Prostate gland (tissue), 2 donors: ENCODE data around the gene SNX17. TPM values are rescaled to one million over a fixed set of nuclear protein-coding genes. Genes with fewer than 3 reads are reported as not detected.
A peak's percentile ranks its signal among the peaks of the same experiment; 100 is the strongest.

Experiments
- DNase-seq: peaks from one replicate; pipeline ENCODE4 v3.0.0-alpha.2; 2019; ENCODE audit warnings: low spot score
- H3K27ac ChIP-seq, 2 donors: fragments of 200-600 bp; sonication (generic); 2 replicates each; pipeline ENCODE4 v1.5.1; 2017 to 2019
- H3K27me3 ChIP-seq: fragments of 200-600 bp; sonication (generic); replicated peaks from 2 replicates; pipeline ENCODE4 v1.5.1; 2019; ENCODE audit not compliant: insufficient read depth
- H3K36me3 ChIP-seq, 2 donors: fragments of 200-600 bp; sonication (generic); 1 replicate in 1 of 2; 2 replicates in 1 of 2; pipeline versions ENCODE4 v1.5.1 to v1.8.1; 2017 to 2019
- H3K4me1 ChIP-seq: fragments of 200-600 bp; sonication (generic); replicated peaks from 2 replicates; pipeline ENCODE4 v1.5.1; 2019
- H3K4me3 ChIP-seq, 2 donors: fragments of 200-600 bp; sonication (generic); 2 replicates each; pipeline ENCODE4 v1.5.1; 2017 to 2019
- H3K9me3 ChIP-seq: fragments of 200-600 bp; sonication (generic); 2 replicates; pipeline ENCODE4 v1.5.1; 2017
- CTCF ChIP-seq, 4 experiments: fragments of 200-600 bp in 2 of 4; fragments of 450-650 bp in 2 of 4; sonication (generic) in 2 of 4; IDR thresholded peaks; 1 replicate in 3 of 4; 2 replicates in 1 of 4; pipeline ENCODE4 v1.5.1; 2016 to 2019; ENCODE audit warnings: antibody characterized with exemption in 4 of 4, mild to moderate bottlenecking in 2 of 4, moderate library complexity in 2 of 4
- POLR2A ChIP-seq: fragments of 450-650 bp; IDR thresholded peaks from one replicate; pipeline ENCODE4 v1.6.1; 2016; ENCODE audit warnings: antibody characterized with exemption, mild to moderate bottlenecking
- POLR2AphosphoS5 ChIP-seq: sonication (generic); formaldehyde crosslinking; IDR thresholded peaks from one replicate; pipeline ENCODE4 v1.6.1; 2017; ENCODE audit warnings: antibody characterized with exemption
- WGBS: methylation state at CpG from one replicate; pipeline ENCODE4 v1.1.5; 2018; 5-methylcytosine and 5-hydroxymethylcytosine counted together
- intact Hi-C: fragments of 100-400 bp; cut with DNase I; formaldehyde crosslinking; loops from one replicate; pipeline ENCODE4 v1.14.2; 2022
- total RNA-seq, 2 donors: library from RNA; depleted of rRNA; stranded (reverse); fragments of >200 nt; gene quantifications; one replicate each; pipeline ENCODE4 v1.1.0, GENCODE V29; 2016

SNX17 gene
- total RNA-seq, 2 donors from 2014 or later: 127 to 134 TPM

GRCh38 chr2:27381577-27382181, 11.3 kb downstream of the SNX17 start:
- H3K36me3 ChIP-seq: peaks cover 4 to 6% of the 10 kb centered on the region in 2 donors
- TF ChIP-seq POLR2AphosphoS5: no peak
- no peak for TF ChIP-seq POLR2A
- no peak for TF ChIP-seq CTCF (IDR thresholded peaks at IDR 0.05)
- H3K4me1 ChIP-seq: peaks cover 5% of the 10 kb centered on the region
- no peak for DNase-seq
- peak overlapping the region; percentile 91 for H3K27ac ChIP-seq
- intact Hi-C loops: no loop called here
- peak overlapping the region in 1 of 2 donors; percentile 95 for H3K4me3 ChIP-seq
- WGBS: 92% methylated on average over 10 of the region's 10 CpGs
- H3K27me3 ChIP-seq: no peaks in the 10 kb centered on the region
- no peaks in the 10 kb centered on the region for H3K9me3 ChIP-seq

- Histone ChIP-seq H3K36me3 (no peaks in the 10 kb centered on the region), H3K4me1 (no peaks in the 10 kb centered on the region), H3K4me3 (no peak overlapping the region), H3K27ac (no peak overlapping the region), H3K27me3 (no peaks in the 10 kb centered on the region), H3K9me3 (no peaks in the 10 kb centered on the region)
- no peak for TF ChIP-seq CTCF (IDR thresholded peaks at IDR 0.05)
- TF ChIP-seq POLR2AphosphoS5: no peak
- TF ChIP-seq POLR2A: no peak
- intact Hi-C loops: no loop called here
- no peak for DNase-seq
- 95% methylated on average over 9 of the region's 9 CpGs for WGBS
These were observed 20.6 kb downstream of the SNX17 start for GRCh38 chr2:27390822-27391679.

- H3K9me3 ChIP-seq: no peaks in the 10 kb centered on the region
- DNase-seq: no peak
- no peak overlapping the region for H3K27ac ChIP-seq
- intact Hi-C loops: no loop called here
- H3K36me3 ChIP-seq: no peaks in the 10 kb centered on the region
- H3K4me3 ChIP-seq: no peak overlapping the region
- H3K4me1 ChIP-seq: no peaks in the 10 kb centered on the region
- WGBS: 97% methylated on average over 33 of the region's 33 CpGs
- no peaks in the 10 kb centered on the region for H3K27me3 ChIP-seq
- TF ChIP-seq POLR2A (no peak), POLR2AphosphoS5 (no peak), CTCF (IDR thresholded peaks at IDR 0.05) (no peak)
These were observed 22.8 kb downstream of the SNX17 start for GRCh38 chr2:27393225-27393624.

GRCh38 chr2:27398962-27399361, 28.5 kb downstream of the SNX17 start:
- intact Hi-C loops: no loop called here
- TF ChIP-seq POLR2AphosphoS5 (no peak), CTCF (IDR thresholded peaks at IDR 0.05) (no peak), POLR2A (no peak)
- Histone ChIP-seq H3K36me3 (no peaks in the 10 kb centered on the region), H3K9me3 (no peaks in the 10 kb centered on the region), H3K27me3 (no peaks in the 10 kb centered on the region), H3K27ac (no peak overlapping the region), H3K4me3 (no peak overlapping the region), H3K4me1 (no peaks in the 10 kb centered on the region)
- DNase-seq: no peak
- 95% methylated on average over 5 of the region's 5 CpGs for WGBS
